HG02870 (cell line): ENCODE data around the gene RALGDS.

Experiments used
- ATAC-seq: cut with Tn5 transposase; IDR thresholded peaks from one replicate; pipeline ENCODE4 v1.9.1; 2021; ENCODE audit warnings: mild to moderate bottlenecking, moderate library complexity; ENCODE audit not compliant: unreplicated experiment

The RALGDS gene

GRCh38 chr9:133057006-133057405, 64.0 kb downstream of the RALGDS start:
- no peak for ATAC-seq

DNA sequence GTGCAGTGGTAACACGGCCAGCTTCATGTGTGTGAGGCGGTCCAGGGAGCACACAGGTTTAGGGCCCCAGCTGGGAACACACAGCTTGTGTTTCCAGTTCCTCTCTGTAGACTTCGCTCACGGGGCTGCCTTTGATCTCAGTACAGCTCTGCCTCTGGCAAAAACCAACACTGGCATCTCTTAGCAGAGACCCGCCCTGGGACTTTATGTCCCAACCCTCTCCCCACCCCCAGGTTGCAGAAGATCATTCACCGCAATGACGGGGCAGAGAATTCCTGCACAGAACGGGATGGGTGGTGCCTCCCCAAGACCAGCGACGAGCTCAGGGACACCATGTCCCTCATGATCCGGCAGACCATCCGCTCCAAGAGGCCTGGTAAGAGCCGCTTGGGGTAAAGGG, 64.5 kb downstream of the RALGDS start:
- ATAC-seq: no peak

DNA sequence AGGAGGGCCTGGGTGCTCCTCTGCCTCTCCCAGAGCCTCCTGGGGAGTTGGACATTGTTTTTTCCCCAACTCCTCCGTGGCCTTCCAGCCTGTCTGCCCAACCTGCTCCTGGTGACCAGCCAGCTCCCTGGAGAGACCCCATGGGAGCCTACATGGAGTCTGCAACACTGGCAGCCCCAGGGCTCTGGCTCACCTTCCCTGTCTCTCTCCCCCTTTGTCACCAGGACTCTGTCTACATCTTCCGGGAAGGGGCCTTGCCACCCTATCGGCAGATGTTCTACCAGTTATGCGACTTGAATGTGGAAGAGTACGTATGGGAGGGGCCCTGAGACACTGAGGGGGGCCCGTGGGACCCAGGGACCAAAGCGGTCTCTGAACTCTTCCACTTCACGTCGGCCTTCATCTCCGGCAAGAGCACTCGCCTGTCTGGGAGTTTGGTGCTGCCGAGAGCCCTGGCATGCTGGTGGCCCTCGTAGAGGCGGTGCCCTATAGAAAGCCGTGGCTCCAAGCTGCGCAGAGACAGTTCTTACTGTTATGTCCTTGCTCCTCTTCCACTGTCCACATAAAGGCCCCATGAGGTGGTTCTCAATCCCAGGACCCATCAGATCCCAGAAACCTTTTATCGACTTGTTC, 65.1 kb downstream of the RALGDS start:
- no peak for ATAC-seq

- no peak for ATAC-seq
Measured at GRCh38 chr9:133054966-133055365, 66.1 kb downstream of the RALGDS start.

- ATAC-seq: no peak
Measured at GRCh38 chr9:133054194-133054890, 66.7 kb downstream of the RALGDS start.

DNA sequence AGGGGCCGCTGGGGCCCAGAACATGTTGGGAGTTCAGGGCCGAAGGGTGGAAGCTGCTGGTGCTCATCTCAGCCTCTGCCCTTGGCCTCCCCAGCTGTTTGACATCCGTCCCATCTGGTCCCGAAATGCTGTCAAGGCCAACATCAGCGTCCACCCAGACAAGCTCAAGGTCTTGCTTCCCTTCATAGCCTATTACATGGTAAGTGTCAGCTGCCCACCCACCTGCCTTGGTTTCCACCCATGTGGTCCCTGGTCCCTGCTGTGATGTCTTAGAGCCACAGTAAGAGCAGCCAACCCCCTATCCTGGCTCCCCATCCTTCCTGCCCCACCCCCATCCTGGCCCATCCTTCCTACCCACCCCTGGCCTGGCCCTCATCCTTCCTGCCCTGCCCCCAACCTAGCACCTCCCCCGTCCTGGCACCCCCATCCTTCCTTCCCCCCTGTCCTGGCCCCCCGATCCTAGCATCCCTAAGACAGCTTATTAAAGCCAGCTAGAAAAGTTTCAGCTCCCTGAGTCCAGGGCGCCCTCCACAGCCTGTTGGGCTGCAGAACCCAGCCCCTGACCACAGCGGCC, 69.0 kb downstream of the RALGDS start:
- ATAC-seq: no peak

- ATAC-seq: no peak
Measured at GRCh38 chr9:133051281-133051900, 69.6 kb downstream of the RALGDS start.

DNA sequence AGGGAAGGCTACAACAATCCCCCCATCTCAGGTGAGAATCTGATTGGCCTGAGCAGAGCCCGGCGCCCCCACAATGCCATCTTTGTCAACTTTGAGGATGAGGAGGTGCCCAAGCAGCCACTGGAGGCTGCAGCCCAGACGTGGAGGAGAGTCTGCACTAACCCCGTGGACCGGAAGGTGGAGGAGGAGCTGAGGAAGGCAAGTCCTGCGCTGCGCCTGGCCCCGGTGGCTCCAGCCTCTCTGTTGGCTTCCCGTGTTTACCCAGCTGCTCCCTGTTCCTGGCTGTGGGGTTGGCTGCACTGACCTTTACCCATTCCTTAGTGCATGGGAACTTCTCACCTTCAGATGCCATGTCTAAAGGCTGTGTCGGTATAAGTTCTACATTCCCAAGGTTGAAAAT, 70.3 kb downstream of the RALGDS start:
- no peak for ATAC-seq

GRCh38 chr9:133050142-133050541, 70.9 kb downstream of the RALGDS start:
- no peak for ATAC-seq

DNA sequence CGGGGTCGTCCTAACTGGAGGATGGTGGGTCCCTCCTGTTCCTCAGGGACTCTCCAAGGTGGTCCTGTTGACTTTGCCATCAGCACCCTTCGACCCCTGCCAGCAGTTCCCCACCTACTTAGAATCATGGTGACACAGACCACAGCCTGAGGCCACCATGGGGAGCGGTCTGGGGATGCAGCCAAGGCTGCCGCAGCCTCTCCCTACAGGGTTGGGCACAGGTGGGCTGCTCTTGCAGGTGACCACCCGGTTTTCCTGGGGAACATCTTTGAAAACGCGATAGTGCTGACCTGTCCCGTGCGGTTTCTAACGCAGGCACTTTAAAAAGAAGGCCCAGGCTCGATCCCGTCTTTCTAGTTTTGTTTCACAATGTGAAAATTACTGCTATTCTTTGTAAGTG, 72.0 kb downstream of the RALGDS start:
- no peak for ATAC-seq

GRCh38 chr9:133048595-133048994, 72.4 kb downstream of the RALGDS start:
- ATAC-seq: no peak
